Adrenal gland (tissue), 12 donors: ENCODE results near the gene GTF2A2. TPM values are rescaled to one million over a fixed set of nuclear protein-coding genes. Genes with fewer than 3 reads are reported as not detected.
A peak's percentile ranks its signal among the peaks of the same experiment; 100 is the strongest.

ENCODE experiments used
- DNase-seq, 7 donors: peaks; one replicate each; pipeline ENCODE4 v3.0.0-alpha.2; 2019 to 2020
- H3K27ac ChIP-seq, 5 donors: fragments of 200-600 bp; sonication (generic) in 4 of 5; 1 replicate in 3 of 5; 2 replicates in 2 of 5; pipeline versions ENCODE4 v1.5.1 to v1.8.0; 2016 to 2020; ENCODE audit warnings: mild to moderate bottlenecking in 1 of 5
- H3K27me3 ChIP-seq: fragments of 200-600 bp; 2 replicates; pipeline ENCODE4 v1.8.0; 2021
- H3K36me3 ChIP-seq, 2 donors: fragments of 200-600 bp; replicated peaks in 1 of 2; 1 replicate in 1 of 2; 2 replicates in 1 of 2; pipeline versions ENCODE4 v1.5.1 to v1.8.0; 2018 to 2022
- H3K4me1 ChIP-seq, 2 donors: fragments of 200-600 bp; replicated peaks in 1 of 2; 1 replicate in 1 of 2; 2 replicates in 1 of 2; pipeline versions ENCODE4 v1.5.1 to v1.8.0; 2018 to 2021
- H3K4me3 ChIP-seq, 4 donors: fragments of 200-600 bp; sonication (generic) in 3 of 4; one replicate each; pipeline ENCODE4 v1.5.1; 2016 to 2018
- H3K9me3 ChIP-seq, 3 donors: fragments of 200-600 bp; sonication (generic) in 1 of 3; replicated peaks in 1 of 3; 1 replicate in 2 of 3; 2 replicates in 1 of 3; pipeline versions ENCODE4 v1.5.1 to v1.8.0; 2016 to 2021
- CTCF ChIP-seq, 6 experiments: fragments of 450-650 bp in 4 of 6; fragments of 200-600 bp in 2 of 6; sonication (generic) in 1 of 6; IDR thresholded peaks; 1 replicate in 5 of 6; 2 replicates in 1 of 6; pipeline versions ENCODE4 v1.5.1 to v1.8.0; 2016 to 2021; ENCODE audit warnings: antibody characterized with exemption in 6 of 6, mild to moderate bottlenecking in 2 of 6, moderate library complexity in 1 of 6
- POLR2A ChIP-seq, 2 donors: fragments of 450-650 bp; IDR thresholded peaks; one replicate each; pipeline ENCODE4 v1.6.1; 2017; ENCODE audit warnings: antibody characterized with exemption in 2 of 2, mild to moderate bottlenecking in 2 of 2, moderate library complexity in 1 of 2
- WGBS, 4 donors: extraction: QIAGEN DNeasy Blood & Tissue Kit in 2 of 4; methylation state at CpG; one replicate each; pipeline versions ENCODE4 v1.1.5 to v1.1.7; 2013 to 2017; 5-methylcytosine and 5-hydroxymethylcytosine counted together
- intact Hi-C, 2 donors: fragments of 100-400 bp; cut with DNase I; formaldehyde crosslinking; loops; one replicate each; pipeline versions ENCODE4 v1.14.1 to v1.15.0; 2022 to 2023
- polyA plus RNA-seq, 3 donors: library from polyadenylated mRNA; stranded (reverse); fragments of 200-250 nt in 2 of 3; fragments of 350-450 nt in 1 of 3; fragmentation: Illumina TruSeq in 1 of 3; extraction: RNeasy Lipid Tissue Mini Kit (QIAGEN cat#74804) in 1 of 3; gene quantifications; one replicate each; pipeline ENCODE4 v1.2.3, GENCODE V29; 2013 to 2014
- total RNA-seq, 9 donors: library from RNA; depleted of rRNA in 4 of 9; stranded (reverse); fragments of >200 nt in 4 of 9; fragments of 120-200 nt in 1 of 9; fragmentation: NEBNext Ultra II Directional in 1 of 9; extraction: Animal tissue kit (Norgen Biotek cat#: 25700) in 1 of 9; gene quantifications; one replicate each; pipeline versions ENCODE4 v1.1.0 to v1.2.4, GENCODE V29; 2013 to 2023
- donor health status: healthy with polysubstance abuse.
- donor health status: Bipolar disorder and iron deficiency.
- donor health status: DM: yes; HTN: yes; CAD: no.
- donor health status: DM: no; HTN: no; CAD: no.
- donor health status: DM: no; HTN: no; CAD: no.
- donor health status: DM: yes; HTN: yes; CAD: no.

The GTF2A2 gene
- total and polyA plus RNA-seq, 12 donors: 34.8 to 737 (median 105) TPM

- DNase-seq: peak in 5 of 7 donors; percentile 6 to 63 (median 22)
- Histone ChIP-seq H3K4me1 (peaks cover 9 to 21% of the 10 kb centered on the region in 2 donors), H3K27me3 (no peaks in the 10 kb centered on the region), H3K4me3 (peak overlapping the region in 2 of 4 donors; percentile 81 to 93), H3K27ac (peak overlapping the region in 3 of 5 donors; percentile 59 to 87 (median 77)), H3K9me3 (no peaks in the 10 kb centered on the region), H3K36me3 (peaks cover 0 to 21% of the 10 kb centered on the region in 2 donors)
- TF ChIP-seq POLR2A (IDR thresholded peaks at IDR 0.05) (no peak), CTCF (IDR thresholded peaks at IDR 0.05) (no peak)
- intact Hi-C loops: no loop called here
- 33 to 51% (median 36%) methylated on average over 21 to 23 of the region's 23 CpGs for WGBS, 4 donors
Observed at GRCh38 chr15:59657635-59658125, 365 bp upstream of the GTF2A2 start.

GRCh38 chr15:59654046-59654445, 3.3 kb downstream of the GTF2A2 start:
- no peak for DNase-seq
- no peaks in the 10 kb centered on the region for H3K27me3 ChIP-seq
- intact Hi-C loops: no loop called here
- no peak overlapping the region for H3K4me3 ChIP-seq
- H3K36me3 ChIP-seq: peaks cover 0 to 15% of the 10 kb centered on the region in 2 donors
- no peak overlapping the region for H3K27ac ChIP-seq
- 79 to 95% (median 81%) methylated on average over 1 of the region's 1 CpG for WGBS, 4 donors
- H3K4me1 ChIP-seq: peaks cover 9 to 21% of the 10 kb centered on the region in 2 donors
- no peaks in the 10 kb centered on the region for H3K9me3 ChIP-seq
- TF ChIP-seq CTCF (IDR thresholded peaks at IDR 0.05): no peak
- no peak for TF ChIP-seq POLR2A (IDR thresholded peaks at IDR 0.05)

GRCh38 chr15:59649603-59650002, 7.7 kb downstream of the GTF2A2 start:
- Histone ChIP-seq H3K27me3 (no peaks in the 10 kb centered on the region), H3K4me3 (no peak overlapping the region), H3K27ac (no peak overlapping the region), H3K4me1 (no peaks in the 10 kb centered on the region), H3K36me3 (peaks cover 0 to 36% of the 10 kb centered on the region in 2 donors), H3K9me3 (no peaks in the 10 kb centered on the region)
- DNase-seq: no peak
- TF ChIP-seq CTCF (IDR thresholded peaks at IDR 0.05) (no peak), POLR2A (IDR thresholded peaks at IDR 0.05) (no peak)
- intact Hi-C loops: no loop called here

- Histone ChIP-seq H3K4me1 (no peaks in the 10 kb centered on the region), H3K27me3 (no peaks in the 10 kb centered on the region), H3K4me3 (no peak overlapping the region), H3K36me3 (peaks cover 0 to 41% of the 10 kb centered on the region in 2 donors), H3K27ac (no peak overlapping the region), H3K9me3 (no peaks in the 10 kb centered on the region)
- 94 to 100% (median 95%) methylated on average over 1 of the region's 1 CpG for WGBS, 4 donors
- intact Hi-C loops: no loop called here
- no peak for DNase-seq
- TF ChIP-seq POLR2A (IDR thresholded peaks at IDR 0.05) (no peak), CTCF (IDR thresholded peaks at IDR 0.05) (no peak)
Observed at GRCh38 chr15:59647085-59647484, 10.2 kb downstream of the GTF2A2 start.
